H1 (cell line): ENCODE measurements around the gene ANKFY1. TPM values are rescaled to one million over a fixed set of nuclear protein-coding genes. Genes with fewer than 3 reads are reported as not detected.

Experiments used
- CTCF ChIA-PET: fragments of 300-600 bp; sonication (Branson Sonifier 250); formaldehyde crosslinking; loops from one replicate; lab custom pipeline; 2021; ENCODE audit not compliant: partially characterized antibody; lab: Charles Lee
- POLR2A ChIA-PET: fragments of 300-600 bp; sonication (Branson Sonifier 250); formaldehyde crosslinking; loops from one replicate; lab custom pipeline; 2021; ENCODE audit warnings: inconsistent platforms; ENCODE audit not compliant: partially characterized antibody; lab: Charles Lee
- DNase-seq, 2 experiments: peaks; one replicate each; pipeline versions ENCODE4 v3.0.0 to v3.0.0-alpha.2; 2010 to 2022; ENCODE audit warnings: low spot score in 2 of 2, low read depth in 1 of 2, mixed read lengths in 1 of 2
- FAIRE-seq: peaks from 2 replicates; lab custom pipeline; 2011; peaks lifted over from hg19 to GRCh38; lab: Jason Lieb, UNC
- H2AFZ ChIP-seq: 2 replicates; pipeline ENCODE4 v1.8.1; 2012; ENCODE audit warnings: low read length, inconsistent platforms
- H2AK5ac ChIP-seq: 2 replicates; pipeline ENCODE4 v1.6.1; 2013; ENCODE audit warnings: low read depth, low read length
- H2BK120ac ChIP-seq: replicated peaks from 2 replicates; pipeline ENCODE3; 2013; ENCODE audit warnings: low read depth, low read length, inconsistent platforms
- H2BK12ac ChIP-seq: 2 replicates; pipeline ENCODE4 v1.6.1; 2013; ENCODE audit warnings: low read depth, low read length
- H2BK15ac ChIP-seq: 2 replicates; pipeline ENCODE4 v1.6.1; 2013; ENCODE audit warnings: low read length
- H2BK20ac ChIP-seq: 2 replicates; pipeline ENCODE4 v1.6.1; 2013; ENCODE audit warnings: low read length
- H2BK5ac ChIP-seq: 2 replicates; pipeline ENCODE4 v1.6.1; 2013; ENCODE audit warnings: low read depth, low read length
- H3K14ac ChIP-seq: 2 replicates; pipeline ENCODE4 v1.6.1; 2013; ENCODE audit warnings: inconsistent platforms; ENCODE audit not compliant: insufficient read length
- H3K18ac ChIP-seq: 2 replicates; pipeline ENCODE4 v1.6.1; 2013; ENCODE audit warnings: low read length; ENCODE audit errors: extremely low read depth
- H3K23ac ChIP-seq: 2 replicates; pipeline ENCODE4 v1.6.1; 2013; ENCODE audit warnings: inconsistent platforms; ENCODE audit not compliant: insufficient read length
- H3K23me2 ChIP-seq: 2 replicates; pipeline ENCODE4 v1.6.1; 2013; ENCODE audit warnings: low read depth, low read length
- H3K27ac ChIP-seq: 2 replicates; pipeline ENCODE4 v1.6.1; 2011; ENCODE audit warnings: low read depth, low read length, inconsistent platforms
- H3K27me3 ChIP-seq, 4 experiments: replicated peaks in 1 of 4; 1 replicate in 1 of 4; 2 replicates in 3 of 4; pipeline versions ENCODE4 v1.6.1 to v1.8.1; 2011 to 2013; ENCODE audit warnings: low read length in 3 of 4, mild to moderate bottlenecking in 3 of 4, inconsistent platforms in 2 of 4, mixed read lengths in 2 of 4, moderate library complexity in 1 of 4; ENCODE audit not compliant: control insufficient read depth in 3 of 4, insufficient read depth in 3 of 4; ENCODE audit errors: extremely low read depth in 1 of 4
- H3K36me3 ChIP-seq, 4 experiments: 2 replicates each; pipeline versions ENCODE4 v1.6.1 to v1.8.1; 2011 to 2013; ENCODE audit warnings: mild to moderate bottlenecking in 4 of 4, low read length in 3 of 4, moderate library complexity in 2 of 4, control low read depth in 1 of 4, inconsistent platforms in 1 of 4; ENCODE audit not compliant: insufficient read depth in 4 of 4, control insufficient read depth in 2 of 4
- H3K4ac ChIP-seq: replicated peaks from 2 replicates; pipeline ENCODE3; 2013; ENCODE audit warnings: low read length, low read depth, mixed read lengths, inconsistent platforms; ENCODE audit not compliant: insufficient read length
- H3K4me1 ChIP-seq, 4 experiments: replicated peaks in 1 of 4; 1 replicate in 1 of 4; 2 replicates in 3 of 4; pipeline versions ENCODE4 v1.6.1 to v1.8.1; 2011 to 2013; ENCODE audit warnings: low read length in 3 of 4, inconsistent platforms in 2 of 4, mixed read lengths in 1 of 4; ENCODE audit not compliant: insufficient read depth in 4 of 4, control insufficient read depth in 3 of 4
- H3K4me2 ChIP-seq, 2 experiments: 2 replicates each; pipeline versions ENCODE4 v1.6.1 to v1.8.1; 2011 to 2013; ENCODE audit warnings: low read depth in 2 of 2, low read length in 2 of 2, control low read depth in 1 of 2, inconsistent platforms in 1 of 2, mild to moderate bottlenecking in 1 of 2; ENCODE audit not compliant: insufficient read depth in 1 of 2
- H3K4me3 ChIP-seq, 4 experiments: fragments of 200-600, 300-600 bp in 1 of 4; sonication (generic), shearing (Covaris generic), sonication (Bioruptor Twin) in 1 of 4; 2 replicates each; pipeline versions ENCODE4 v1.5.1 to v1.8.1; 2011 to 2016; ENCODE audit warnings: low read length in 4 of 4, low read depth in 3 of 4, control low read depth in 2 of 4, inconsistent platforms in 2 of 4, mild to moderate bottlenecking in 2 of 4, mixed read lengths in 1 of 4, moderate library complexity in 1 of 4; ENCODE audit not compliant: insufficient read depth in 2 of 4; ENCODE audit errors: extremely low read depth in 1 of 4
- H3K56ac ChIP-seq: replicated peaks from 2 replicates; pipeline ENCODE3; 2013; ENCODE audit warnings: low read depth, mild to moderate bottlenecking, mixed read lengths, low read length, inconsistent platforms; ENCODE audit not compliant: insufficient read length
- H3K79me1 ChIP-seq: 2 replicates; pipeline ENCODE4 v1.6.1; 2013; ENCODE audit warnings: low read depth, low read length, control low read depth
- H3K79me2 ChIP-seq, 2 experiments: 2 replicates each; pipeline versions ENCODE4 v1.6.1 to v1.8.1; 2012 to 2013; ENCODE audit warnings: low read length in 2 of 2, mild to moderate bottlenecking in 2 of 2, inconsistent platforms in 1 of 2; ENCODE audit not compliant: insufficient read depth in 2 of 2, control insufficient read depth in 1 of 2
- H3K9ac ChIP-seq, 4 experiments: replicated peaks in 1 of 4; 1 replicate in 1 of 4; 2 replicates in 3 of 4; pipeline versions ENCODE4 v1.6.1 to v1.8.1; 2011 to 2013; ENCODE audit warnings: low read depth in 3 of 4, low read length in 3 of 4, control low read depth in 2 of 4, mild to moderate bottlenecking in 2 of 4, moderate library complexity in 2 of 4, inconsistent platforms in 1 of 4; ENCODE audit errors: extremely low read depth in 1 of 4
- H3K9me3 ChIP-seq, 2 experiments: 2 replicates each; pipeline versions ENCODE4 v1.6.1 to v1.8.1; 2012 to 2013; ENCODE audit warnings: mild to moderate bottlenecking in 2 of 2, moderate library complexity in 2 of 2, control low read depth in 1 of 2, inconsistent platforms in 1 of 2, low read depth in 1 of 2, low read length in 1 of 2, mixed read lengths in 1 of 2; ENCODE audit not compliant: insufficient read depth in 2 of 2
- H4K20me1 ChIP-seq, 2 experiments: replicated peaks in 1 of 2; 2 replicates each; pipeline versions ENCODE3 to v1.8.1; 2011 to 2013; ENCODE audit warnings: inconsistent platforms in 2 of 2, low read length in 2 of 2, mild to moderate bottlenecking in 1 of 2; ENCODE audit not compliant: insufficient read depth in 2 of 2, control insufficient read depth in 1 of 2
- H4K5ac ChIP-seq: 2 replicates; pipeline ENCODE4 v1.6.1; 2013; ENCODE audit warnings: low read length, low read depth, mixed read lengths, inconsistent platforms; ENCODE audit not compliant: insufficient read length
- H4K8ac ChIP-seq: 2 replicates; pipeline ENCODE4 v1.8.0; 2013; ENCODE audit warnings: mild to moderate bottlenecking, moderate library complexity, low read length, inconsistent platforms; ENCODE audit not compliant: insufficient read depth; ENCODE audit errors: extremely low read depth
- H4K91ac ChIP-seq: replicated peaks from 2 replicates; pipeline ENCODE3; 2013; ENCODE audit warnings: low read length, mixed read lengths, inconsistent platforms; ENCODE audit not compliant: insufficient read length
- BRCA1 ChIP-seq: IDR thresholded peaks from 2 replicates; pipeline ENCODE4 v1.6.1; 2012; ENCODE audit warnings: low read depth, low read length, improper control_type of control experiment
- HDAC2 ChIP-seq, 2 experiments: fragments of 300-600 bp in 1 of 2; sonication (generic) in 1 of 2; IDR thresholded peaks; 2 replicates each; pipeline ENCODE4 v1.6.1; 2011 to 2012; ENCODE audit warnings: low read depth in 2 of 2, low read length in 2 of 2, mild to moderate bottlenecking in 2 of 2, moderate library complexity in 2 of 2, borderline replicate concordance in 1 of 2, inconsistent platforms in 1 of 2
- NANOG ChIP-seq: IDR thresholded peaks from 2 replicates; pipeline ENCODE4 v1.6.1; 2011; ENCODE audit warnings: low read length, low read depth, mild to moderate bottlenecking, inconsistent platforms; ENCODE audit not compliant: insufficient read depth, poor library complexity, severe bottlenecking
- POU5F1 ChIP-seq: IDR thresholded peaks from 2 replicates; pipeline ENCODE4 v1.6.1; 2011; ENCODE audit warnings: low read depth, mild to moderate bottlenecking, low read length, moderate library complexity
- RXRA ChIP-seq: IDR thresholded peaks from 2 replicates; pipeline ENCODE4 v1.6.1; 2011; ENCODE audit warnings: low read depth, mild to moderate bottlenecking, low read length, moderate library complexity; ENCODE audit not compliant: insufficient read depth
- SP1 ChIP-seq: IDR thresholded peaks from 2 replicates; pipeline ENCODE4 v1.6.1; 2011; ENCODE audit warnings: low read depth, low read length
- WGBS, 2 experiments: shearing (Covaris generic) in 1 of 2; methylation state at CpG; one replicate each; pipeline versions ENCODE4 v1.1.6 to v1.1.7; 2013 to 2015; ENCODE audit warnings: low lambda C conversion rate in 2 of 2, mixed read lengths in 2 of 2, inconsistent platforms in 1 of 2, low coverage in 1 of 2, missing lambda C conversion rate in 1 of 2; ENCODE audit not compliant: insufficient replicate concordance in 2 of 2, insufficient coverage in 1 of 2, insufficient read length in 1 of 2; ENCODE audit errors: extremely low coverage in 1 of 2, missing lambda C conversion rate in 1 of 2; 5-methylcytosine and 5-hydroxymethylcytosine counted together
- polyA plus RNA-seq, 7 experiments: library from polyadenylated mRNA; depleted of rRNA in 3 of 7; stranded (reverse) in 5 of 7; unstranded in 2 of 7; fragments of >200 nt in 5 of 7; fragments of 200-250 nt in 2 of 7; gene quantifications; 1 replicate in 5 of 7; 2 replicates in 1 of 7; 4 replicates in 1 of 7; pipeline versions ENCODE4 v1.2.1 to v1.2.3, GENCODE V29; 2011 to 2013; ENCODE audit warnings: missing spikeins in 2 of 7, mixed read lengths in 2 of 7
- total RNA-seq: library from RNA; stranded (reverse); fragmentation: NEBNext Ultra II Directional; extraction: Animal tissue kit (Norgen Biotek cat#: 25700); gene quantifications from 2 replicates; pipeline ENCODE4 v1.2.1, GENCODE V29; 2021

The ANKFY1 gene
- total and polyA plus RNA-seq, 2 of the 8 experiments (the other 6 are each of a cell fraction or from before 2014, with no cell fraction given), result 28.3 to 45.3 TPM

DNA sequence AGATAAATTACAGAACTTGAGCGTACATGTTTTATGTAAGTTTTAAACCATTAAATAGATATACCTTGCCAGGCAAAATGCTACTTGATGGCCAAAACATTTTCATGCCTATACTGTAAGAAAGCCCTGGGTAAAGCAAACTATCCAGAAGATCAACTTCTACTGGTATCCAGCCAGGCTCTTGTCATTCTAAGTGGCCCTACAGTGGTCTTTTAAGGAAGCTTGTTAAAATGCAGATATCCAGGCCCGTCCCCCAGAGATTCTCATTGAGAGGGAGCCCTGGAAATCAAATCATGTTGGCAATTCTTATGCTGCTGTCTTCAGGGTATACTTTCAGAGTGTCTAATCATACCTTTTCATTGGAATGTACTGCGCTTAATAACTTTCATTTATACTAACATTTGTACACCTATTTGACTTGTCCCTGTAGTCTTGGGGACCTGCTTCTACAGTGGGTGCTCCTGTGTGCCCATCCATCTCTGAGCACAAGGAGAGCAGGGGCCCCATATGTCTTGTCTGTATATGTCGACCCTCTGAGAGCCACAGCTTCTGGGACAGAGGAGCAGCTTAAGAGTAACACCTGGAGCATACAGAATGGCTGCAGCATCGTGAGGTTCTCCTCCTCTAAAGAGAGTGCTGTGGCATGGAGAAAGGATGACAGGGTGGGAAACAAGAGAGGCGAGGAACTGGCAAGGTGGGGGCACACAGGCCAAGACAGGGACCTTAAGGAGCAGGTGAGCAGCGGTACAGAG is 43.6 kb upstream of the ANKFY1 start:
- Histone ChIP-seq H2AFZ (no peak overlapping the region), H3K9me3 (no peaks in the 10 kb centered on the region; a peak in 1 of 4 replicates), H3K4ac (no peak overlapping the region), H3K36me3 (peaks cover 4 to 28% (median 10%) of the 10 kb centered on the region in 4 experiments; a peak in 7 of 8 replicates), H3K4me1 (peaks cover 2 to 14% (median 5%) of the 10 kb centered on the region in 4 experiments; a peak in 5 of 7 replicates), H3K14ac (no peak overlapping the region), H3K4me2 (peak overlapping the region; percentile 57 to 67), H3K9ac (no peak overlapping the region), H2BK5ac (peak overlapping the region; percentile 26), H3K23me2 (no peaks in the 10 kb centered on the region), H3K4me3 (peak overlapping the region in 3 of 4 experiments; percentile 16 to 48 (median 26); a peak in 6 of 8 replicates), H3K79me2 (peaks cover 13 to 87% of the 10 kb centered on the region in 2 experiments; a peak in 3 of 4 replicates), H3K56ac (no peak overlapping the region), H3K27me3 (no peaks in the 10 kb centered on the region), H4K91ac (peak overlapping the region; percentile 1), H2BK15ac (no peak overlapping the region), H2BK12ac (0 out of 2 replicates have a peak overlapping the region, but pooled peaks have one; percentile 2), H2AK5ac (no peak overlapping the region), H2BK20ac (no peak overlapping the region), H3K23ac (no peak overlapping the region), H3K79me1 (peaks cover 3% of the 10 kb centered on the region; the same call in 1 of the 2 replicates), H3K18ac (peak overlapping the region; percentile 11; the same call in 1 of the 2 replicates), H4K8ac (peak overlapping the region; percentile 75; the same call in 1 of the 2 replicates), H4K20me1 (peaks cover 0 to 11% of the 10 kb centered on the region in 2 experiments), H2BK120ac (peak overlapping the region; percentile 13), H4K5ac (peak overlapping the region; percentile 78), H3K27ac (peak overlapping the region; percentile 46; the same call in 1 of the 2 replicates)
- ChIA-PET CTCF (interaction anchor here (0.5 to 2.5 kb wide), 6 partner anchors 10 to 104 kb away, joined by 3 to 9 read pairs (median 4); no protein-coding TSS in a partner anchor), POLR2A (interaction anchor here (1.2 to 1.6 kb wide), 4 partner anchors 21 to 54 kb away, joined by 3 to 4 read pairs (median 4); no protein-coding TSS in a partner anchor)
- DNase-seq, result peak in 1 of 2 experiments; percentile 29
- FAIRE-seq, result peak; percentile 66
- 28% methylated on average over 7 of the region's 7 CpGs; no CpG with 5 or more reads in 1 of the 2 experiments for WGBS, 2 experiments
- TF ChIP-seq SP1 (peak; percentile 70; the same call in 1 of the 2 replicates), NANOG (peak; percentile 71), HDAC2 (IDR thresholded peaks at IDR 0.05; ENCODE audit: borderline replicate concordance in 1 of 2, low read depth in 2 of 2, low read length in 2 of 2) (no peak), POU5F1 (peak; percentile 66; the same call in 1 of the 2 replicates), RXRA (no peak), BRCA1 (no peak)
